Naive thymus-derived CD4-positive, alpha-beta T cell (primary cell): ENCODE data around the gene NEK7. TPM values are rescaled to one million over a fixed set of nuclear protein-coding genes. Genes with fewer than 3 reads are reported as not detected.
"Not testable (repeated sequence)": the region's sequence is repeated elsewhere in the genome, so short reads cannot be mapped to it uniquely, and the experiment has no call there.

Source experiments
- ATAC-seq: fragments of 150-1000 bp; cut with Tn5 transposase; 2 replicates; pipeline ENCODE4 v1.10.0; 2021; ENCODE audit warnings: mild to moderate bottlenecking, moderate library complexity
- CTCF ChIA-PET: fragments of 350-600 bp; sonication (Branson Sonifier 250); formaldehyde crosslinking; loops from one replicate; lab custom pipeline; 2021; ENCODE audit warnings: antibody characterized with exemption; lab: Charles Lee
- POLR2A ChIA-PET: fragments of 350-600 bp; sonication (Branson Sonifier 250); formaldehyde crosslinking; loops from one replicate; lab custom pipeline; 2021; ENCODE audit warnings: antibody characterized with exemption, inconsistent platforms; lab: Charles Lee
- DNase-seq, 9 donors: peaks; one replicate each; pipeline versions ENCODE4 v3.0.0 to v3.0.0-alpha.2; 2020 to 2022; ENCODE audit warnings: mixed read lengths in 1 of 9
- H3K27ac ChIP-seq: one replicate; pipeline ENCODE4 v1.7.0; 2013; ENCODE audit warnings: mild to moderate bottlenecking, low read depth, low read length, moderate library complexity
- H3K27me3 ChIP-seq, 2 donors: one replicate each; pipeline ENCODE4 v1.7.0; 2013; ENCODE audit warnings: low read length in 2 of 2, mild to moderate bottlenecking in 2 of 2, moderate library complexity in 2 of 2; ENCODE audit not compliant: control insufficient read depth in 2 of 2, insufficient read depth in 2 of 2
- H3K36me3 ChIP-seq, 3 experiments: 1 replicate in 2 of 3; 2 replicates in 1 of 3; pipeline ENCODE4 v1.7.0; 2013; ENCODE audit warnings: low read length in 3 of 3, mild to moderate bottlenecking in 3 of 3, moderate library complexity in 1 of 3; ENCODE audit not compliant: insufficient read depth in 3 of 3, control insufficient read depth in 2 of 3
- H3K4me1 ChIP-seq, 2 donors: one replicate each; pipeline ENCODE4 v1.7.0; 2013; ENCODE audit warnings: low read length in 2 of 2, mild to moderate bottlenecking in 2 of 2, moderate library complexity in 1 of 2; ENCODE audit not compliant: control insufficient read depth in 2 of 2, insufficient read depth in 2 of 2
- H3K4me3 ChIP-seq: 2 replicates; pipeline ENCODE4 v1.7.0; 2013; ENCODE audit warnings: mild to moderate bottlenecking, low read length
- H3K9me3 ChIP-seq, 3 experiments: 1 replicate in 2 of 3; 2 replicates in 1 of 3; pipeline ENCODE4 v1.7.0; 2013; ENCODE audit warnings: low read length in 3 of 3; ENCODE audit not compliant: control insufficient read depth in 2 of 3
- H3K27ac Mint-ChIP-seq, 9 donors: one replicate each; pipeline ENCODE4 v1.8.0; 2020 to 2022; ENCODE audit warnings: mixed read lengths in 9 of 9, mild to moderate bottlenecking in 8 of 9, moderate library complexity in 5 of 9, inconsistent platforms in 2 of 9
- H3K27me3 Mint-ChIP-seq, 5 donors: one replicate each; pipeline ENCODE4 v1.8.0; 2021 to 2022; ENCODE audit warnings: mixed read lengths in 5 of 5, mild to moderate bottlenecking in 1 of 5
- H3K36me3 Mint-ChIP-seq, 5 donors: one replicate each; pipeline ENCODE4 v1.8.0; 2020 to 2022; ENCODE audit warnings: mixed read lengths in 5 of 5, mild to moderate bottlenecking in 3 of 5, inconsistent platforms in 1 of 5
- H3K4me1 Mint-ChIP-seq, 7 donors: one replicate each; pipeline ENCODE4 v1.8.0; 2020 to 2022; ENCODE audit warnings: mixed read lengths in 7 of 7, mild to moderate bottlenecking in 3 of 7, inconsistent platforms in 1 of 7
- H3K4me3 Mint-ChIP-seq, 10 donors: one replicate each; pipeline ENCODE4 v1.8.0; 2020 to 2022; ENCODE audit warnings: mild to moderate bottlenecking in 10 of 10, mixed read lengths in 10 of 10, moderate library complexity in 6 of 10, inconsistent platforms in 2 of 10
- H3K9me3 Mint-ChIP-seq, 11 donors: one replicate each; pipeline ENCODE4 v1.8.0; 2020 to 2022; ENCODE audit warnings: mixed read lengths in 11 of 11, mild to moderate bottlenecking in 4 of 11, inconsistent platforms in 1 of 11, moderate library complexity in 1 of 11
- intact Hi-C, 2 donors: fragments of 100-400 bp; cut with micrococcal nuclease; formaldehyde crosslinking; loops; one replicate each; pipeline ENCODE4 v1.15.1; 2023
- polyA plus RNA-seq, 2 donors: library from polyadenylated mRNA; unstranded; fragments of 300-500 nt; fragmentation: Illumina TruSeq; gene quantifications; one replicate each; pipeline ENCODE4 v1.2.3, GENCODE V29; 2021
- total RNA-seq, 6 experiments: library from RNA in 5 of 6; stranded (reverse) in 5 of 6; gene quantifications; 1 replicate in 5 of 6; 2 replicates in 1 of 6; pipeline ENCODE4 v1.2.3 and lab custom pipeline; 2021 to 2026

NEK7 gene
- total and polyA plus RNA-seq, 7 experiments from 2014 or later: 25.1 to 68.4 (median 44.5) TPM

- H3K27ac ChIP-seq, DNase-seq: not testable (repeated sequence)
Measured at GRCh38 chr1:198227454-198227853, 70.7 kb downstream of the NEK7 start.

GRCh38 chr1:198228925-198229324 is 72.1 kb downstream of the NEK7 start:
- no peak overlapping the region for H3K27ac ChIP-seq
- Mint-ChIP-seq H3K4me1 (peaks cover 10 to 43% (median 33%) of the 10 kb centered on the region in 7 donors), H3K9me3 (peaks cover 0 to 14% (median 5%) of the 10 kb centered on the region in 11 donors), H3K4me3 (no peak overlapping the region), H3K27me3 (no peaks in the 10 kb centered on the region), H3K36me3 (peaks cover 10 to 32% (median 31%) of the 10 kb centered on the region in 5 donors), H3K27ac (no peak overlapping the region)
- H3K4me1 ChIP-seq: no peaks in the 10 kb centered on the region
- DNase-seq (no peak), ATAC-seq (no peak)
- ChIA-PET CTCF (no interaction called here), POLR2A (no interaction called here)
- no peaks in the 10 kb centered on the region for H3K36me3 ChIP-seq
- intact Hi-C loops: no loop called here
- H3K27me3 ChIP-seq: no peaks in the 10 kb centered on the region
- H3K9me3 ChIP-seq: no peaks in the 10 kb centered on the region
- no peak overlapping the region for H3K4me3 ChIP-seq

More at GRCh38 chr1:198227454-198227853, 70.7 kb downstream of the NEK7 start:
- H3K9me3 ChIP-seq, H3K27me3 ChIP-seq, H3K27ac Mint-ChIP-seq, intact Hi-C loops, H3K4me3 Mint-ChIP-seq, H3K4me3 ChIP-seq, H3K27me3 Mint-ChIP-seq, ATAC-seq, POLR2A ChIA-PET, CTCF ChIA-PET, H3K36me3 ChIP-seq, H3K4me1 ChIP-seq: not testable (repeated sequence)
- peaks cover 0 to 14% (median 5%) of the 10 kb centered on the region in 11 donors for H3K9me3 Mint-ChIP-seq
- H3K4me1 Mint-ChIP-seq: peaks cover 7 to 42% (median 34%) of the 10 kb centered on the region in 7 donors
- peaks cover 7 to 37% (median 35%) of the 10 kb centered on the region in 5 donors for H3K36me3 Mint-ChIP-seq

- H3K9me3 ChIP-seq: no peaks in the 10 kb centered on the region
- Mint-ChIP-seq H3K36me3 (peaks cover 4 to 28% (median 17%) of the 10 kb centered on the region in 5 donors), H3K27ac (peak overlapping the region in 1 of 9 donors; percentile 13), H3K4me1 (peaks cover 11 to 47% (median 34%) of the 10 kb centered on the region in 7 donors), H3K27me3 (no peaks in the 10 kb centered on the region), H3K9me3 (peaks cover 0 to 5% (median 1%) of the 10 kb centered on the region in 11 donors), H3K4me3 (peak overlapping the region in 1 of 10 donors; percentile 5)
- H3K4me1 ChIP-seq: peaks cover 0 to 8% of the 10 kb centered on the region in 2 donors
- no peak overlapping the region for H3K27ac ChIP-seq
- H3K36me3 ChIP-seq: peaks cover 0 to 8% (median 0%) of the 10 kb centered on the region in 3 experiments
- DNase-seq: no peak
- no peak overlapping the region for H3K4me3 ChIP-seq
- no peaks in the 10 kb centered on the region for H3K27me3 ChIP-seq
- no peak for ATAC-seq
- CTCF ChIA-PET: interaction anchor here (0.6 kb wide), 2 partner anchors 77 to 295 kb away, joined by 3 to 4 read pairs; no protein-coding TSS in a partner anchor
- POLR2A ChIA-PET: interaction anchor here (0.6 to 0.8 kb wide), 2 partner anchors 45 to 116 kb away, joined by 3 read pairs; no protein-coding TSS in a partner anchor
- intact Hi-C loops: loop anchor here in 1 of 2 donors (2.0 kb wide), 1 partner anchor 15 kb away; no protein-coding TSS in a partner anchor
Measured at GRCh38 chr1:198231779-198232178, 75.0 kb downstream of the NEK7 start.

GRCh38 chr1:198232378-198232777 is 75.6 kb downstream of the NEK7 start:
- Mint-ChIP-seq H3K4me3 (peak overlapping the region in 1 of 10 donors; percentile 5), H3K4me1 (peaks cover 10 to 47% (median 34%) of the 10 kb centered on the region in 7 donors), H3K27me3 (no peaks in the 10 kb centered on the region), H3K36me3 (peaks cover 4 to 23% (median 16%) of the 10 kb centered on the region in 5 donors), H3K27ac (peak overlapping the region in 1 of 9 donors; percentile 13), H3K9me3 (peaks cover 0 to 5% (median 0%) of the 10 kb centered on the region in 11 donors)
- peaks cover 0 to 8% of the 10 kb centered on the region in 2 donors for H3K4me1 ChIP-seq
- intact Hi-C loops: loop anchor here in 1 of 2 donors (2.0 kb wide), 1 partner anchor 14 kb away; no protein-coding TSS in a partner anchor
- H3K4me3 ChIP-seq: no peak overlapping the region
- no peak for DNase-seq
- H3K27me3 ChIP-seq: no peaks in the 10 kb centered on the region
- ChIA-PET POLR2A (interaction anchor here (0.6 to 0.7 kb wide), 2 partner anchors 45 to 84 kb away, joined by 3 read pairs; no protein-coding TSS in a partner anchor), CTCF (interaction anchor here (0.6 to 0.7 kb wide), 3 partner anchors 77 to 1098 kb away, joined by 3 to 4 read pairs (median 3); no protein-coding TSS in a partner anchor)
- no peaks in the 10 kb centered on the region for H3K9me3 ChIP-seq
- H3K27ac ChIP-seq: no peak overlapping the region
- no peak for ATAC-seq
- H3K36me3 ChIP-seq: peaks cover 0 to 9% (median 0%) of the 10 kb centered on the region in 3 experiments

GRCh38 chr1:198232940-198233675 is 76.3 kb downstream of the NEK7 start:
- intact Hi-C loops: loop anchor here in 1 of 2 donors (1.0 to 2.0 kb wide), 2 partner anchors 14 to 18 kb away; no protein-coding TSS in a partner anchor

GRCh38 chr1:198234520-198235251 is 77.9 kb downstream of the NEK7 start:
- H3K27me3 Mint-ChIP-seq: no peaks in the 10 kb centered on the region
- Histone ChIP-seq H3K4me3 (no peak overlapping the region), H3K36me3 (peaks cover 0 to 9% (median 0%) of the 10 kb centered on the region in 3 experiments), H3K27ac (no peak overlapping the region), H3K27me3 (no peaks in the 10 kb centered on the region), H3K9me3 (no peaks in the 10 kb centered on the region), H3K4me1 (peaks cover 0 to 8% of the 10 kb centered on the region in 2 donors)
- no peak overlapping the region for H3K27ac Mint-ChIP-seq
- CTCF ChIA-PET: interaction anchor here (1.5 kb wide), 1 partner anchor 9 kb away, joined by 5 read pairs; no protein-coding TSS in a partner anchor
- no peak for DNase-seq
- intact Hi-C loops: no loop called here
- peaks cover 0 to 5% (median 0%) of the 10 kb centered on the region in 11 donors for H3K9me3 Mint-ChIP-seq
- POLR2A ChIA-PET: no interaction called here
- peaks cover 12 to 48% (median 30%) of the 10 kb centered on the region in 7 donors for H3K4me1 Mint-ChIP-seq
- H3K4me3 Mint-ChIP-seq: no peak overlapping the region
- ATAC-seq: no peak
- peaks cover 4 to 21% (median 18%) of the 10 kb centered on the region in 5 donors for H3K36me3 Mint-ChIP-seq

More at GRCh38 chr1:198232940-198233675, 76.3 kb downstream of the NEK7 start:
- no peak overlapping the region for H3K27ac Mint-ChIP-seq
- DNase-seq (no peak), ATAC-seq (no peak)
- no peak overlapping the region for H3K27ac ChIP-seq
- peaks cover 0 to 8% of the 10 kb centered on the region in 2 donors for H3K4me1 ChIP-seq
- H3K4me1 Mint-ChIP-seq: peaks cover 10 to 47% (median 34%) of the 10 kb centered on the region in 7 donors
- peaks cover 0 to 5% (median 0%) of the 10 kb centered on the region in 11 donors for H3K9me3 Mint-ChIP-seq
- CTCF ChIA-PET: interaction anchor here (0.6 to 0.7 kb wide), 2 partner anchors 56 to 1097 kb away, joined by 3 read pairs; no protein-coding TSS in a partner anchor
- H3K4me3 Mint-ChIP-seq: no peak overlapping the region
- H3K4me3 ChIP-seq: no peak overlapping the region
- no peaks in the 10 kb centered on the region for H3K27me3 Mint-ChIP-seq
- H3K36me3 ChIP-seq: peaks cover 0 to 9% (median 0%) of the 10 kb centered on the region in 3 experiments
- H3K9me3 ChIP-seq: no peaks in the 10 kb centered on the region
- H3K27me3 ChIP-seq: no peaks in the 10 kb centered on the region
- POLR2A ChIA-PET: interaction anchor here (0.7 kb wide), 2 partner anchors 84 to 142 kb away, joined by 3 read pairs; no protein-coding TSS in a partner anchor
- H3K36me3 Mint-ChIP-seq: peaks cover 4 to 21% (median 16%) of the 10 kb centered on the region in 5 donors
